Measurements from ENCODE around the gene RNASE7. TPM values are rescaled to one million over a fixed set of nuclear protein-coding genes. Genes with fewer than 3 reads are reported as not detected.

RNASE7 gene
- total RNA-seq, 4 donors from 2014 or later = not detected

DNA sequence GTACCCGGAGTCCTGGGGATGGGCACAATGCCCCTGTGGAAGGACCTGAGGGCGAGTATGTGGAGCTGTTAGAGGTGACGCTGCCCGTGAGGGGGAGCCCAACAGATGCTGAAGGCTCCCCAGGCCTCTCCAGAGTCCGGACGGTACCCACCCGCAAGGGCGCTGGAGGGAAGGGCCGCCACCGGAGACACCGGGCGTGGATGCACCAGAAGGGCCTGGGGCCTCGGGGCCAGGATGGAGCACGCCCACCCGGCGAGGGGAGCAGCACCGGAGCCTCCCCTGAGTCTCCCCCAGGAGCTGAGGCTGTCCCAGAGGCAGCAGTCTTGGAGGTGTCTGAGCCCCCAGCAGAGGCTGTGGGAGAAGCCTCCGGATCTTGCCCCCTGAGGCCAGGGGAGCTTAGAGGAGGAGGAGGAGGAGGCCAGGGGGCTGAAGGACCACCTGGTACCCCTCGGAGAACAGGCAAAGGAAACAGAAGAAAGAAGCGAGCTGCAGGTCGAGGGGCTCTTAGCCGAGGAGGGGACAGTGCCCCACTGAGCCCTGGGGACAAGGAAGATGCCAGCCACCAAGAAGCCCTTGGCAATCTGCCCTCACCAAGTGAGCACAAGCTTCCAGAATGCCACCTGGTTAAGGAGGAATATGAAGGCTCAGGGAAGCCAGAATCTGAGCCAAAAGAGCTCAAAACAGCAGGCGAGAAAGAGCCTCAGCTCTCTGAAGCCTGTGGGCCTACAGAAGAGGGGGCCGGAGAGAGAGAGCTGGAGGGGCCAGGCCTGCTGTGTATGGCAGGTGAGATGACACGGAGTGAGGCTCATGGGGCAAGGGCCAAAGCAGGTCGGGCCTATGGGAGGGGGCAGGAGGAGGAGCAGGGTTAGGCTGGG is 32.5 kb downstream of the RNASE7 start:
- Histone ChIP-seq H3K9me3 (no peaks in the 10 kb centered on the region), H3K4me3 (no peak overlapping the region), H3K27ac (peak overlapping the region in 1 of 2 donors; percentile 13), H3K36me3 (no peaks in the 10 kb centered on the region), H3K27me3 (no peaks in the 10 kb centered on the region), H3K4me1 (no peaks in the 10 kb centered on the region)
- no peak for TF ChIP-seq POLR2A (IDR thresholded peaks at IDR 0.05)
- TF ChIP-seq, protein P1, sequence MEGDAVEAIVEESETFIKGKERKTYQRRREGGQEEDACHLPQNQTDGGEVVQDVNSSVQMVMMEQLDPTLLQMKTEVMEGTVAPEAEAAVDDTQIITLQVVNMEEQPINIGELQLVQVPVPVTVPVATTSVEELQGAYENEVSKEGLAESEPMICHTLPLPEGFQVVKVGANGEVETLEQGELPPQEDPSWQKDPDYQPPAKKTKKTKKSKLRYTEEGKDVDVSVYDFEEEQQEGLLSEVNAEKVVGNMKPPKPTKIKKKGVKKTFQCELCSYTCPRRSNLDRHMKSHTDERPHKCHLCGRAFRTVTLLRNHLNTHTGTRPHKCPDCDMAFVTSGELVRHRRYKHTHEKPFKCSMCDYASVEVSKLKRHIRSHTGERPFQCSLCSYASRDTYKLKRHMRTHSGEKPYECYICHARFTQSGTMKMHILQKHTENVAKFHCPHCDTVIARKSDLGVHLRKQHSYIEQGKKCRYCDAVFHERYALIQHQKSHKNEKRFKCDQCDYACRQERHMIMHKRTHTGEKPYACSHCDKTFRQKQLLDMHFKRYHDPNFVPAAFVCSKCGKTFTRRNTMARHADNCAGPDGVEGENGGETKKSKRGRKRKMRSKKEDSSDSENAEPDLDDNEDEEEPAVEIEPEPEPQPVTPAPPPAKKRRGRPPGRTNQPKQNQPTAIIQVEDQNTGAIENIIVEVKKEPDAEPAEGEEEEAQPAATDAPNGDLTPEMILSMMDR (IDR thresholded peaks at IDR 0.05) = no peak
- intact Hi-C loops (cut with DNase I; ENCODE audit: low total_unique reads) = no loop called here
- no peak for DNase-seq

GRCh38 chr14:21075719-21076437 is 33.7 kb downstream of the RNASE7 start:
- Histone ChIP-seq H3K4me1 (no peaks in the 10 kb centered on the region), H3K27ac (no peak overlapping the region), H3K9me3 (no peaks in the 10 kb centered on the region), H3K27me3 (no peaks in the 10 kb centered on the region), H3K4me3 (no peak overlapping the region), H3K36me3 (no peaks in the 10 kb centered on the region)
- intact Hi-C loops (cut with DNase I; ENCODE audit: low total_unique reads) = no loop called here
- TF ChIP-seq, protein P1 (IDR thresholded peaks at IDR 0.05) = no peak
- TF ChIP-seq POLR2A (IDR thresholded peaks at IDR 0.05) = no peak
- DNase-seq = no peak

DNA sequence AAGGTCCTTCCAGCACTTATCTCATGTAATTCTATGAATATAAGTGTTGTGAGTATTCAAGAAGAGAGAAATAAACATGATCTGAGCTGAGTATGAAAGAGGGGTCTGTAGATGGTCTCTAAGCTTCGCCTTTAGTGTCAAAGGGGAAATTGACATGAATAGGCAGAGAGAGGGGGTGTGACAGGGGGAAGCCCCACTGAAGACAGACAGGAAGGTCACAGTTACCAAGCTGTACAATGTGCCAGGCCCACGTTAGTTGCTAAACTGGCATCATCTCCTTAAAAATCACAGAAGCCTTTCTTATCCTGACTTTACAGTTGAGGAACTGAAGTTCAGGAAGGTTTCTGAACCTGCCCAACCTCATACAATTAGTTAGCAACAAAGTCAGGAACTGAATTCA is 35.5 kb downstream of the RNASE7 start:
- no peak overlapping the region for H3K27ac ChIP-seq
- no peaks in the 10 kb centered on the region for H3K4me1 ChIP-seq
- H3K9me3 ChIP-seq = no peaks in the 10 kb centered on the region
- intact Hi-C loops (cut with DNase I; ENCODE audit: low total_unique reads) = no loop called here
- DNase-seq = no peak
- no peak for TF ChIP-seq POLR2A (IDR thresholded peaks at IDR 0.05)
- TF ChIP-seq, protein P1 (IDR thresholded peaks at IDR 0.05) = no peak
- no peak overlapping the region for H3K4me3 ChIP-seq
- H3K36me3 ChIP-seq = no peaks in the 10 kb centered on the region
- no peaks in the 10 kb centered on the region for H3K27me3 ChIP-seq

- intact Hi-C loops (cut with DNase I; ENCODE audit: low total_unique reads) = no loop called here
- no peaks in the 10 kb centered on the region for H3K27me3 ChIP-seq
- H3K36me3 ChIP-seq = no peaks in the 10 kb centered on the region
- no peak for DNase-seq
- no peaks in the 10 kb centered on the region for H3K4me1 ChIP-seq
- H3K27ac ChIP-seq = no peak overlapping the region
- H3K9me3 ChIP-seq = no peaks in the 10 kb centered on the region
- TF ChIP-seq, protein P1 (IDR thresholded peaks at IDR 0.05) = no peak
- no peak for TF ChIP-seq POLR2A (IDR thresholded peaks at IDR 0.05)
- H3K4me3 ChIP-seq = no peak overlapping the region
Measured at GRCh38 chr14:21078287-21078686, 36.1 kb downstream of the RNASE7 start.

- Histone ChIP-seq H3K9me3 (no peaks in the 10 kb centered on the region), H3K4me3 (no peak overlapping the region), H3K27me3 (no peaks in the 10 kb centered on the region), H3K36me3 (no peaks in the 10 kb centered on the region), H3K27ac (no peak overlapping the region), H3K4me1 (no peaks in the 10 kb centered on the region)
- DNase-seq = no peak
- TF ChIP-seq, protein P1 (IDR thresholded peaks at IDR 0.05) = no peak
- intact Hi-C loops (cut with DNase I; ENCODE audit: low total_unique reads) = no loop called here
Measured at GRCh38 chr14:21078726-21079125, 36.6 kb downstream of the RNASE7 start.

All from uterus (tissue), 4 donors.